ENCODE measurements around the gene PLCB1. TPM values are rescaled to one million over a fixed set of nuclear protein-coding genes. Genes with fewer than 3 reads are reported as not detected.
A peak's percentile ranks its signal among the peaks of the same experiment; 100 is the strongest.

The PLCB1 gene
- total and polyA plus RNA-seq, 2 of the 4 experiments (the other 2 are of a cell fraction), result 5.6 to 16.1 TPM

DNA sequence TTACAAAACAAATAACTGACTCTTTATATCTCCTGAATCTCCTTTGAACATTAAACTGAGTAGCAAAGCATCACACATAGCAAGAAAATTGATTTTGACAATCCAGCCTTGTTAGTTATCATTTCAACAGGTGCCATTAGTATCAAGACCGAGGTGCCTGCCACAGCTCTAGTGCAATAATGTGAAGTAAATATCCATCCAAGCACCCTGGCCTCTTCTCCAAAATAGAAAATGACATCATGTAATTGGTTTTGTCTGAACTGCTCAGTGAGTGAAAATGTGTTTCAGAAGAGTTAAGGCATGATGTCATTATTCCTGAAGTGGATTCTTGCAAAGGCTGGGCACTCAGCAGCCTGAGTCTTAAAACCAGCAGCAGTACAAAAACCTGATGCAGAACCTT is 341.4 kb downstream of the PLCB1 start:
- Histone ChIP-seq H2BK20ac (ENCODE audit: low read depth, low read length) (no peak overlapping the region), H3K14ac (replicated peaks; ENCODE audit: low read depth, low read length) (no peak overlapping the region), H3K9ac (ENCODE audit: low read depth, low read length) (no peak overlapping the region), H3K4me3 (ENCODE audit: insufficient read depth, low read depth, low read length) (no peak overlapping the region), H3K9me1 (ENCODE audit: insufficient read depth, low read length) (no peaks in the 10 kb centered on the region), H3K4me2 (ENCODE audit: low read depth, low read length) (no peak overlapping the region), H3K4ac (ENCODE audit: low read depth, low read length) (no peak overlapping the region), H4K91ac (ENCODE audit: insufficient read depth, low read depth, low read length) (no peak overlapping the region), H4K8ac (ENCODE audit: low read depth in 2 of 2, low read length in 2 of 2) (no peak overlapping the region), H3K18ac (ENCODE audit: low read depth, low read length) (no peak overlapping the region), H3K23ac (ENCODE audit: low read depth, low read length) (no peak overlapping the region), H3K36me3 (ENCODE audit: control insufficient read depth, insufficient read depth, low read length) (no peaks in the 10 kb centered on the region), H3K79me1 (ENCODE audit: low read depth in 1 of 2, low read length in 2 of 2) (peaks cover 0 to 7% of the 10 kb centered on the region in 2 experiments; a peak in 2 of 4 replicates), H3K27ac (ENCODE audit: insufficient read depth, low read length) (no peak overlapping the region), H2AK5ac (ENCODE audit: low read depth, low read length) (no peak overlapping the region), H3K56ac (ENCODE audit: extremely low read depth, insufficient read depth, low read length) (no peak overlapping the region), H4K20me1 (ENCODE audit: insufficient read depth, low read length) (no peaks in the 10 kb centered on the region), H4K5ac (ENCODE audit: low read depth, low read length) (no peak overlapping the region), H3K4me1 (ENCODE audit: control insufficient read depth, insufficient read depth, low read length) (no peaks in the 10 kb centered on the region), H3K27me3 (ENCODE audit: control insufficient read depth, insufficient read depth, low read length) (no peaks in the 10 kb centered on the region), H3K9me3 (ENCODE audit: control insufficient read depth, insufficient read depth, low read length) (no peaks in the 10 kb centered on the region), H2BK5ac (ENCODE audit: low read depth, low read length, poor library complexity, severe bottlenecking) (no peak overlapping the region), H2AK9ac (replicated peaks; ENCODE audit: low read depth, low read length, poor library complexity) (no peak overlapping the region), H2BK15ac (ENCODE audit: low read depth, low read length) (no peak overlapping the region), H2BK120ac (ENCODE audit: low read depth, low read length) (no peak overlapping the region), H2AFZ (replicated peaks; ENCODE audit: low read length, poor library complexity) (no peak overlapping the region)
- CTCF ChIA-PET, result no interaction called here
- TF ChIP-seq MXI1 (IDR thresholded peaks at IDR 0.05; ENCODE audit: borderline replicate concordance, low read depth, low read length) (no peak), CEBPB (IDR thresholded peaks at IDR 0.05; ENCODE audit: low read depth, low read length) (no peak), MAFK (IDR thresholded peaks at IDR 0.05; ENCODE audit: low read depth, low read length) (no peak), RAD21 (IDR thresholded peaks at IDR 0.05; ENCODE audit: low read length) (no peak), MAZ (IDR thresholded peaks at IDR 0.05; ENCODE audit: borderline replicate concordance, low read depth, low read length) (no peak), SMC3 (IDR thresholded peaks at IDR 0.05; ENCODE audit: low read depth, low read length) (no peak), RCOR1 (IDR thresholded peaks at IDR 0.05; ENCODE audit: insufficient replicate concordance, low read length) (no peak), NFE2L2 (IDR thresholded peaks at IDR 0.05; ENCODE audit: low read depth, low read length) (no peak), RFX5 (IDR thresholded peaks at IDR 0.05; ENCODE audit: low read depth, low read length) (no peak), FOS (IDR thresholded peaks at IDR 0.05; ENCODE audit: low read depth, low read length) (no peak)
- TF ChIP-seq, protein P1, sequence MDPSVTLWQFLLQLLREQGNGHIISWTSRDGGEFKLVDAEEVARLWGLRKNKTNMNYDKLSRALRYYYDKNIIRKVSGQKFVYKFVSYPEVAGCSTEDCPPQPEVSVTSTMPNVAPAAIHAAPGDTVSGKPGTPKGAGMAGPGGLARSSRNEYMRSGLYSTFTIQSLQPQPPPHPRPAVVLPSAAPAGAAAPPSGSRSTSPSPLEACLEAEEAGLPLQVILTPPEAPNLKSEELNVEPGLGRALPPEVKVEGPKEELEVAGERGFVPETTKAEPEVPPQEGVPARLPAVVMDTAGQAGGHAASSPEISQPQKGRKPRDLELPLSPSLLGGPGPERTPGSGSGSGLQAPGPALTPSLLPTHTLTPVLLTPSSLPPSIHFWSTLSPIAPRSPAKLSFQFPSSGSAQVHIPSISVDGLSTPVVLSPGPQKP (IDR thresholded peaks at IDR 0.05; ENCODE audit: borderline replicate concordance, low read depth, low read length), result no peak
- WGBS, 2 experiments (ENCODE audit: extremely low coverage in 2 of 2, insufficient read length in 1 of 2), result no CpG with 5 or more reads among the region's 1 CpG
- POLR2A ChIA-PET (ENCODE audit: unreplicated experiment), result no interaction called here
- ATAC-seq (ENCODE audit: low read depth) (no peak), DNase-seq (peak; percentile 60)
- intact Hi-C loops (cut with micrococcal nuclease), result no loop called here
- in situ Hi-C loops (cut with MboI; ENCODE audit: low sequenced_read_pairs), result no loop called here
- BruUV-seq (replicated peaks), result no TSS peak
- dilution Hi-C loops (cut with HindIII; ENCODE audit: low sequenced_read_pairs, unreplicated experiment), result no loop called here
